Chondrocyte (in vitro differentiated cells): Measurements from ENCODE around the gene CMAS. TPM values are rescaled to one million over a fixed set of nuclear protein-coding genes. Genes with fewer than 3 reads are reported as not detected.

ENCODE experiments used
- DNase-seq: peaks from one replicate; pipeline ENCODE4 v3.0.0; 2021; ENCODE audit warnings: mixed read lengths, low spot score
- H3K27ac Mint-ChIP-seq: one replicate; pipeline ENCODE4 v1.8.0; 2021; ENCODE audit warnings: mild to moderate bottlenecking, moderate library complexity, mixed read lengths; ENCODE audit not compliant: unreplicated experiment
- H3K27me3 Mint-ChIP-seq: 2 replicates; pipeline ENCODE4 v1.8.0; 2021; ENCODE audit warnings: low read depth, mixed read lengths
- H3K36me3 Mint-ChIP-seq: 2 replicates; pipeline ENCODE4 v1.8.0; 2021; ENCODE audit warnings: low read depth, mixed read lengths
- H3K4me1 Mint-ChIP-seq: 2 replicates; pipeline ENCODE4 v1.8.0; 2021; ENCODE audit warnings: low read depth, mild to moderate bottlenecking, mixed read lengths
- H3K4me3 Mint-ChIP-seq: one replicate; pipeline ENCODE4 v1.8.0; 2021; ENCODE audit warnings: mild to moderate bottlenecking, moderate library complexity, mixed read lengths; ENCODE audit not compliant: unreplicated experiment
- H3K9me3 Mint-ChIP-seq: 2 replicates; pipeline ENCODE4 v1.8.0; 2021; ENCODE audit warnings: low read depth, mixed read lengths
- total RNA-seq: library from RNA; stranded (reverse); gene quantifications from 3 replicates; pipeline ENCODE4 v1.2.1, GENCODE V29; 2021
- TF ChIP-seq, protein P1 (sequence below): fragments of 200-600 bp; sonication (generic); IDR thresholded peaks from 2 replicates; pipeline ENCODE4 v1.5.0; 2021; ENCODE audit warnings: antibody characterized with exemption, mild to moderate bottlenecking, moderate library complexity

The CMAS gene
- total RNA-seq, 1 donor from 2014 or later = 26.1 TPM

DNA sequence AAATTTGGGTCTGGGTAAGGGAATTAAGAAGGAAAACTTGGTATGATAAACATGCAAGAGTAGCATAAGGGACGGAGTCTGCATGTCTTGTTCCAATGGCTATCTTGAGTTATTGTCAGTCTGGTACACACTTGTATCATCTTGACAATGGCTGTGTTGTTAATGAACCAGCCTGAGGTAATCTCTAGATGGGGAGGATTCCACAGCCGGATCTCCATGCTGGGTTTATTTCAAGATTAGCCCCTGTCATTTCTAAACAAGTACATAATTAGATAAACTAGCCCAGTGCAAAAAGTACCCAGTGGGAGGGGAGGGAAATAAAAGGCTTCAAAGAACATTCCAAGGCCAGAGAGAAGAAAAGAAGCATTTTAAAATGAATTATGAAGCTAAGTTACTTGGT, 16.5 kb upstream of the CMAS start:
- Mint-ChIP-seq H3K9me3 (no peaks in the 10 kb centered on the region), H3K4me1 (peaks cover 4% of the 10 kb centered on the region), H3K36me3 (no peaks in the 10 kb centered on the region), H3K27me3 (no peaks in the 10 kb centered on the region), H3K4me3 (no peak overlapping the region), H3K27ac (no peak overlapping the region)
- TF ChIP-seq, protein P1, sequence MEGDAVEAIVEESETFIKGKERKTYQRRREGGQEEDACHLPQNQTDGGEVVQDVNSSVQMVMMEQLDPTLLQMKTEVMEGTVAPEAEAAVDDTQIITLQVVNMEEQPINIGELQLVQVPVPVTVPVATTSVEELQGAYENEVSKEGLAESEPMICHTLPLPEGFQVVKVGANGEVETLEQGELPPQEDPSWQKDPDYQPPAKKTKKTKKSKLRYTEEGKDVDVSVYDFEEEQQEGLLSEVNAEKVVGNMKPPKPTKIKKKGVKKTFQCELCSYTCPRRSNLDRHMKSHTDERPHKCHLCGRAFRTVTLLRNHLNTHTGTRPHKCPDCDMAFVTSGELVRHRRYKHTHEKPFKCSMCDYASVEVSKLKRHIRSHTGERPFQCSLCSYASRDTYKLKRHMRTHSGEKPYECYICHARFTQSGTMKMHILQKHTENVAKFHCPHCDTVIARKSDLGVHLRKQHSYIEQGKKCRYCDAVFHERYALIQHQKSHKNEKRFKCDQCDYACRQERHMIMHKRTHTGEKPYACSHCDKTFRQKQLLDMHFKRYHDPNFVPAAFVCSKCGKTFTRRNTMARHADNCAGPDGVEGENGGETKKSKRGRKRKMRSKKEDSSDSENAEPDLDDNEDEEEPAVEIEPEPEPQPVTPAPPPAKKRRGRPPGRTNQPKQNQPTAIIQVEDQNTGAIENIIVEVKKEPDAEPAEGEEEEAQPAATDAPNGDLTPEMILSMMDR = no peak
- DNase-seq = no peak

DNA sequence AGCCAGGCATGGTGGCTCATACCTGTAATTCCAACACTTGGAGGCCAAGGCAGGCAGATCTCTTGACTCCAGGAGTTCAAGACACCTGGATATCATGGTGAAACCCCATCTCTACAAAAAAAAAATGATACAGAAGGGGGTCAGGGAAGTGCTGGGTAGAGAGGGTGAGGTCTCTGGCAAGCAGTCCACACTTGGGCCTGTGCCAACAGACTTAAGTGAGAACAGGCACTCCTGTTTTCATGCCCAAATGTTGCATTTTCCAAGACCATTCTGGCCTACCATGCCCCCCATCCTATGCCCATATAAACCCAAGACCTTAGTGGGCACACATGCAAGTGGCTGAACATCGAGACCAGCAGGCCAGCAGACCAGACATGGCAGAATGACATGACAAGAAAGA, 16.0 kb upstream of the CMAS start:
- Mint-ChIP-seq H3K4me3 (no peak overlapping the region), H3K4me1 (peaks cover 9% of the 10 kb centered on the region), H3K27ac (no peak overlapping the region), H3K27me3 (no peaks in the 10 kb centered on the region), H3K9me3 (no peaks in the 10 kb centered on the region), H3K36me3 (no peaks in the 10 kb centered on the region)
- TF ChIP-seq, protein P1 = no peak
- DNase-seq = no peak

DNA sequence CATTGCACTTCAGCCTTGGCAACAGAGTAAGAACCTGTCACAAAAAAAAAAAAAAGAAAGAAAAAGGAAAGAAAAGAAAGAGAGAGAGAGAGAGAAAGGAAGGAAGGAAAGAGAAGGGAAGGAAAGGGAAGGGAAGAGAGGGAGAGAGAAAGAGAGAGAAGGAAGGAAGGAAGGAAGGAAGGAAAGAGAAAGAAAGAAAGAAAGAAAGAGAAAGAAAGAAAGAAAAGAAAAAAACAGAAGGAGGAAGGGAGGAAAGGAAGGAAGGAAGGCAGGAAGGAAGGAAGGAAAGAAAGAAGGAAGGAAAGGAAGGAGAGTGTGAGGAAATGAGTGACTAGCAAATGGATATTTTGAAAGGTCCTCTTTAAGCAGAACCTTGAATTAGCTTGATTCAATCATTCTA, 13.3 kb upstream of the CMAS start:
- TF ChIP-seq, protein P1 = no peak
- no peaks in the 10 kb centered on the region for H3K36me3 Mint-ChIP-seq
- DNase-seq = no peak
- no peak overlapping the region for H3K27ac Mint-ChIP-seq
- H3K4me3 Mint-ChIP-seq = no peak overlapping the region
- no peaks in the 10 kb centered on the region for H3K27me3 Mint-ChIP-seq
- peaks cover 18% of the 10 kb centered on the region for H3K4me1 Mint-ChIP-seq
- no peaks in the 10 kb centered on the region for H3K9me3 Mint-ChIP-seq

DNA sequence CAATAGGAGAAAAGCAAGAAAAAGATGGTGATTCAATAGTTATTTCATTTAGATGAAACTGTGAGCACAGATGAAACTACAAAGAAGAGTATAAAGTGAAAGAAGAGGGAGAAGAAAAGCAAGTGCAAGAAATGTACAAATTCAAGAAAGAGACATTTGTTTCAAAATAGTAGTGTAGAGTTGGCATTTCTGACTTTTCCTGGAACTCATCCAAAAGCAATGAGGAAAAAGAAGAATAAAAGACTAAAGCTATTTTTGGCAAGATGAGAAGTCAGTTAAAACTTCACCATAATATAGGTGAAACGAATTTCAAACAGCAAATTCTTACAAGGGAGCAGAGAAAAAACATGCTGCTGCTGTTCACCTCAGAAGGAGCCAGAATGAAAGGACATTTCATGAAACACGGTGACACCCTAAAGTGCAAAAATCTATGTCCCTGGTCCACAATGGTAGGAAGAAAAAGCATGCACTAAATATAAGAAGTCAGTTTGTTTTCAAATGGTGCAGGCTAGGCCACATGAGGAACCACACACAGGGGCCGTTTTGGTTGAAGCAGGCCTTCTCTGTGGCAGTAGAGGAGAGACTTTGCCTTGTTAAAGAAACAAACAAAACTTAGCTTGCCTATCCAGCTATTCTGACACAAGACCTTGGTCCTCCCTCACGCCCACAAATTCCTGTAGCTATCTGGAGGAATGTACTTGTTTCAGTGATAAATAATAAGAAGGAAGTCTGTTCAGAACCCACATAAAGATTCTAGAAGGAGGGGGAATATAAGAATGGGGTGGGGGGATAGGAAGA, 11.1 kb upstream of the CMAS start:
- no peaks in the 10 kb centered on the region for H3K27me3 Mint-ChIP-seq
- DNase-seq = no peak

DNA sequence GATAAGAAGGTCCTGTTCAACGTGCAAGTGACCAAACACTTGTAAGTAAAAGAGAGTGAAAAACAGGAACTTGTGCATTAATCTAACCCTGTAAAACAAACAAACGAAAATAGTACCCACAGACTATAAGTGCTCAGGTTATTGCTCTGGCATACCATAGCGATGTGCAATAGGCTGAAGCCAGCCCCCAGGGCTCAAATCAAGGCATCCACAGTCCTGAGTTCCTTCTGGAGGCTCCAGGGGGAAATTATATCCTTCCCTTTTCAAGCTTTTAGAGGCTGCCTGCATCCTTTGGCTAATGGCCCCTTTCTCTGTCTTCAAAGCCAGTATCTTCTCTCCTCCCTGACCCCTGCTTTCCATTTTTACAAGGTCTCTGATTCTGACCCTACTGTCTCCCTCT, 8.1 kb upstream of the CMAS start:
- H3K36me3 Mint-ChIP-seq = no peaks in the 10 kb centered on the region
- H3K4me1 Mint-ChIP-seq = peaks cover 18% of the 10 kb centered on the region
- no peak for DNase-seq
- TF ChIP-seq, protein P1 = no peak
- H3K4me3 Mint-ChIP-seq = no peak overlapping the region
- H3K9me3 Mint-ChIP-seq = no peaks in the 10 kb centered on the region
- H3K27ac Mint-ChIP-seq = no peak overlapping the region
- no peaks in the 10 kb centered on the region for H3K27me3 Mint-ChIP-seq

More for the DNA sequence above, 11.1 kb upstream of the CMAS start:
- Mint-ChIP-seq H3K36me3 (no peaks in the 10 kb centered on the region), H3K4me1 (peaks cover 18% of the 10 kb centered on the region), H3K4me3 (peak overlapping the region; percentile 34), H3K9me3 (no peaks in the 10 kb centered on the region), H3K27ac (peak overlapping the region; percentile 69)
- TF ChIP-seq, protein P1 = no peak
